Mucosa of gallbladder (tissue), 1 donor: ENCODE results near the gene GALNT9. TPM values are rescaled to one million over a fixed set of nuclear protein-coding genes. Genes with fewer than 3 reads are reported as not detected.

Source experiments
- DNase-seq: peaks from one replicate; pipeline ENCODE4 v3.0.0-alpha.2; 2020; ENCODE audit warnings: low spot score
- total RNA-seq: library from RNA; stranded (reverse); gene quantifications from one replicate; pipeline ENCODE4 v1.2.1, GENCODE V29; 2021
- donor health status: DM: no; HTN: no; CAD: no.

Gene GALNT9
- total RNA-seq, 1 donor from 2014 or later: 0.12 TPM

DNA sequence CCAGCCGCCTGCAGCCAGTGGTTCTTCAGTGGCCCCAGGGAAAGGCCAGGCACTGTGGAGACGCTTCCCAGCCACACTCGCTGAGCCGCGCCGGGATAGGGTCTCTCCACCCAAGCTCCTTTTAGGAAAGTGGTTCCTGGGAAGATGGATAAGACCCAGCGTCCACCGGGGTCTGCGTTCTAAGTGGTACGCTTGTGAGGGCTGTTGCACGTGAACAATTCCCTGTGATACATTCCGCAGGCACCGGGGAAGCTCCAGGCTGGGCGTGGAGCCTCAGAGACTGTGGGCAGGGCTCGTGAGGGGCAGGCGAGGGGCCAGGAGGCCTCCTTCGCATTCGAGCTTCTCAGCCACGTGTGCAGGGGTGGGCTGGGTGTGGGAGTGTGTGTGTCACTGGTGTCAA, 48.4 kb downstream of the GALNT9 start:
- DNase-seq: no peak

DNA sequence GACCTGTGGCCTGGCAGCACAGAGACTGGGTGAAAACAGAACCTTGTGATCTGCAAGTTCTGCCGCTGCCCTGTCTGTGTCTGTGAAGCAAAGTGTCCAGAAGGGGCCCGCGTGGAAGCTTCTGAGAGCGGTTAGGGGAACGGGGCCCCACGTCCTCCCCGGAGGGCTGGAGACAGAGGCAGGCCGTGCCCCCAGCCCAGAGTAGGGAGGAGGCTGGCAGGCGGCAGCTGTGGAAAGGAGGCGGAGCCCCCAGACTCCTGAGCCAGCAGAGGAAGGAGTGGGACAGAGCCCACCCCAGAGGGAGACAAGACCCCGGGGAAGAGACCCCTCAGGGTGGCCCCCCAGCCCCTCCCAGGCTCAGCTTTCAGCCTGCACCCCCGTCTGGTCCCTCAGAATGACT, 49.0 kb downstream of the GALNT9 start:
- DNase-seq: no peak

DNA sequence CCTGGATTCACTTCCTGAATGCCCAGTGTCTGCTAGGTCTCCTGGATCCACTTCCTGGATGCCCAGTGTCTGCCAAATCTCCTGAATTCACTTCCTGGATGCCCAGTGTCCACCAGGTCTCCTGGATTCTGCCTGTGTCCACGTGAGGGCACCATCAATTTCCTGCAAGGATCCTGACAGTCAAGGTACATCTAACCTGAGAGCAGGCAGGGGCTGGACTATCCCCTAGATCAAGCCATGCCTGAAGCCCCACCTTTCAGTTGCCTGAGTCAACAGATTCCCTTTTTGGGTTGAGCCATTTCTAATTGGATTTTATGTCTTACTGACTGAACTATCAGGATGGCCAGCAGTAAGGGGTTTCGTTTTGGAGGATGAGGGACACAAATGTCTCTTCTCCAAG, 49.5 kb downstream of the GALNT9 start:
- DNase-seq: no peak

DNA sequence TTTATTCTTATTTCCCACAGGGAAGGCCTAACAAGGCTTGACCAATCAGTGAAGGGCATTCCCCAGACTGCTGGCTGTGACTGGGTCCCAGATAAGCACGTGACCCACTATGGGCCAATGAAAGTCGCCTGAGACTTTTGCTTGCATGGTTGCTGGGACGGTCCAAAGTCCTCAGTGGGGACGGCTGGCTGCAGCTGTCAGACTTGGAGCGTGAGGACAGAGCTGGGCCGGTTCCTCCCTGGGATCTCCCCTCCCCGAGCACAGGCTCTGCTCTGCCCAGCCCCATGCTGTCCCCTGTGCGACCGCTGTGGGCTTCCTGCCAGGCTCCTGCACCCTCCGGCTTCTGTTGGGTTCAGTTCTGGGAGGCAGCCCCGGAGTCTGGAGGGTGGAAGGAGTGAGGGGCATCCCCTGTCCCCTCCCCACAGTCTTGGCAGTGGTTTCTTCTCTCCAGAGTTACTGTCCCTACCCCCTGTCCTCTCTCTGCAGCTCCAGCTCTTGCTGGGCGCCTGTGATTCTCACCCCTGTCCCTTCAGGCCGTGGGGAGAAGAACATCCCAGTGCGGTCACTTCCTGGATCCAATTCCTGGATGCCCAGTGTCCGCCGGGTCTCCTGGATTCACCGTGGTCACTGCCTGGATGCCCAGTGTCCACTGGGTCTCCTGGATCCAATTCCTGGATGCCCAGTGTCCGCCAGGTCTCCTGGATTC, 50.1 kb downstream of the GALNT9 start:
- DNase-seq: peak; percentile 62

DNA sequence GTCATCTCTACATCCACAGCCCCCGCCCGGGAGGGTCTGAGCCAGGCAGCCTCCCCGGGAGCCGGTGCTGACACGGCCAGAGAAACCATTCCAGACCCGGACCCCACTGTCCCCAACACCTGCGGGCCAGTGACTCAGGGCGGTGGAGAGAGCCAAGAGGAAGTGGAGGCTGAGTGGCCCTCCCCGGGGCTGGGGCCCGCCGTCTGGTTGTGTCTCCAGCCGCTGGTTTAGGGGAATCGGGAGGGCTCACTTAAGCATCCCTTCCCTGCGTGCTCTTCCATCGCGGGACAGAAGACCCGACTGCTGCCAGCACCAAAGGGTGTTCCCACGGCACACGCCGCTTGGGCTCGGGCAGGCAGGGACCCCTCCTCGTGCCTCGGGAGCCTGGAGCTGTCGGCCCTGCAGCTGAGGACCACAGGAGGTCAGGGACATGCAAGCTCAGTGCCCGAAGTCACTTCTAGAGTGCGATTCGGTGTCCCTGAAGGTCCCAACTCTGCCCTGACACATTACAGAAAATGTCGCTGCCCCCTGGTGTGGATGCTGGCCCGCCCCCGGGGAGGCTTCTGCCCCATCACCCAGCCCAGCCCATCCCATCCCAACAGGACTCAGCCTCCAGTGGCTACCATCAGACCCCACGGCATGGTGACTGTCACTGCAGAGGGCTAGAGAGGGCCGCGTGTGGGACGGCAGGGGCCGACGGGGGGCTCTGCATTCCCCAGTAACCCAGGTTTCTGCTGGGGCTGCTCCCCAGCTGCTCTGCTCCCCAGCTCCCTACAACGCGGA, 50.8 kb downstream of the GALNT9 start:
- no peak for DNase-seq

DNA sequence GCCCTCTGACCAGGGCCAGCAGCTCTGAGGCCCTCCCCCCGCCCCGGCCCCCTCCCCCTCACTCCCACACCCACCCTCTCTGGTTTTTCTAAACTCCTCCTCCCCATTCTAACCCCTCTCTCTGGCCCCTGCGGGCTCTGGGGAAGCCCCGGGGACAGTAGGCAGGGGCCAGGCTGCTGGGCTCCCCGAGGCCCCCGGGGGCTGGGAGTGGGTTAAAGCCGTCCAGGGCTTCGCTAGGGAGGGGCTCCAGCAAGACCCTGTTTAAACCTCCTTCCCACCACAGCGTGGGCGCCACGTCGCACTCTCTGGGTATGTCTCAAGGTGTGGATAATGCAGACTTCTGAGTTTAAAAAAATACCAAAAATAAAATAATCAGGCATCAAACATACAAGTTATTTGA, 51.4 kb downstream of the GALNT9 start:
- DNase-seq: no peak

DNA sequence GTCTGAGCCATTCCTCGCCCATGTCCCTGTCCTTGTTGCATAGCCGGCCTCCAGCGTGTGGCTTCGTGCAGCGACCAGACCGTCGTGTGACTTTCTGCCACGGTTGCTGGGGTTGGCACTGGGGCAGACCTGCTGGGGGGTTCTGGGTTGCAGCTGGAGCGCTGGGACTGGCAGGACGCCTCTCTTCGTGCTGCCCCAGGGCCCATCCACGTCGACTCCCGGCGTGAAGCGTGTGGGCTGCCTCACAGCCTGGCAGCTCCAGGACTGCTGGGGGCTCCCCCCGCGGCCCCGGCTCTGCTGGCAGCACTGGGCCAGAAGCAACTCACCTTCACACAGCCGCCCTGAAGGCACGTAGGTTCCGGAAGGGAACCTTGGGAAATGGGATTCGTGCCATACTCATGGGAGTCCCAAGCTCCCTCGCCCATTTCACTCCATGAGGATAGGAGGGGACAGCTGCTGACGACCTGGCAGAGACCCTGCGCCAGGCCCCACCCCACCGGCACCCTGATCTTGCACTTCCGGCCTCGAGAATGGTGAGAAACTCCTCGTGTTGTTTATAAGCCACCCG, 51.9 kb downstream of the GALNT9 start:
- no peak for DNase-seq

DNA sequence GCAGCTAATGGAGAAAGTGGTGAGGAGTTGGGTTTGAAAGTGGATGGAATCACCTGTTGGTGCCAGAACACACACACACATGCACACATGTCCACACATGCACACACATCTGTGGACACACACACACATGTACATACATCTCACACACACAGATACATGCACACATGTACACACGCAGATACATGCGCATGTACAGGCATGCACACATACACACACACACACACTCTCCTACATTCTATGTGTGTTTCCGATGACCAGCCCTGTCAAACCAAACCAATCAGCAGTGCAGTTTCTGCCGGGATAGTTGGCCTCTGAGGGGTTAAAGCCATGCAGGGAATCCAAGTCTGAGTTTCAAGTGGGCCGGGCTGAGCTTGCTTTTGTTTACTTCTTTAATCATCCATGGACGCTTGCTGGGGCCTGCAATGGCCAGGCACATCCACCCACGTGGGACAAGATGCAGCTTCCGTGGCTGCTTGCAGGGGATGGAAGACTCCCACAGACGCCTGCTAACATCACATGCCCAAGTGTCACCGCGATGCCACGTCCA, 52.5 kb downstream of the GALNT9 start:
- no peak for DNase-seq

DNA sequence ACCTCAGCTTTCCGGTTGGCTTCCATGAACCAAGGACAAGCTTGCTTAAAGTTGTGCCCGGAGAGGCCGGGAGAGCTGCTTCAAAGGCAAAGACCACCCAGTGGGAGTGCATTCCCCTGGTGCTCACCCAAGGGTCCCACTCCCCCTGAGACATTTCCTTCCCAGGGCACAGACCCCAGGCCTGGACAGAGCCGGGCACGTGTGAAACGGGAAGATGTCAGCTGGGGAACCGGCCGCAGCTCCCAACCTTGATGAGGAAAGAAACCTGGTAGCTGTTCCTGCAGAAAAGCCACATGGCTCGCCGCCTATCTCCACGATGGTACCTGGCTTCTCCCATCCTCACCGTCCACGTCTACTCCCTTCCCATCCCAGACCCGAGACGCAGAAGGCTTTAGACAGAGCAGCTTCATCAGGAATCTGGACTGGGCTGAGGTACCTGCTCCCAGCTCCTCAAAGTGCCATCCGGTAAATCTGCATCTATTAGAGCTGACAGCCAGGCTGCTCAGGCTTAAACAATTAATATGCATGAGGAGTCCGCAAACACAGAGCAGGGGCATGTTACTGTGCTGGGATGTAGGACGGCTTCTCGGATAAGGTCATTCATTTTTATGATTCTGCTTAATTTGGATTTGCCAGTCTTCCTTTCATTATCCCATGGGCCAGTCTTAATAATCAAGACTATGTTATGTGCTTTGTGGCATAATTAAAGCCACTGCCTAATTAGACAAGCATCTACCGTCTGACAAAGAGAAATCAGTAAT, 53.1 kb downstream of the GALNT9 start:
- no peak for DNase-seq

DNA sequence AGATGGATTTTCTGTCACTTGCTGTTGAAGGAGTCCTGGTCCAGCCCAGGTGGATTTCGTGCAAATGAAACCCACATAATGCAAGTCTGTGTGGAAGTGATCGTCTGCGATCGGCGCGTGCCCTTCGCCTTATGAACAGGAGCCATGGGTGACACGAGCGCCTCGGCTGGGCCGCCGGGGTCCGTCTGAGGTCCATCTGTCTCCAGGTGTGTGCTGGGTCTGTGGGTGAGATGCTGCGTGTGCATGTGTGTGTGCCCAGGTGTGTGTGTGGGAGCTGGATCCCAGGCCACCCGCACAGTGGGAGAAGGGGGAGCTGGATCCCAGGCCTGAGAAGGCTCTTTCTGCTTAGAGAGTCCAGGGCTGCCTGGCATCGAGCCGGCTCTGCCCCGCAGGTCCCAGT, 53.8 kb downstream of the GALNT9 start:
- DNase-seq: no peak

DNA sequence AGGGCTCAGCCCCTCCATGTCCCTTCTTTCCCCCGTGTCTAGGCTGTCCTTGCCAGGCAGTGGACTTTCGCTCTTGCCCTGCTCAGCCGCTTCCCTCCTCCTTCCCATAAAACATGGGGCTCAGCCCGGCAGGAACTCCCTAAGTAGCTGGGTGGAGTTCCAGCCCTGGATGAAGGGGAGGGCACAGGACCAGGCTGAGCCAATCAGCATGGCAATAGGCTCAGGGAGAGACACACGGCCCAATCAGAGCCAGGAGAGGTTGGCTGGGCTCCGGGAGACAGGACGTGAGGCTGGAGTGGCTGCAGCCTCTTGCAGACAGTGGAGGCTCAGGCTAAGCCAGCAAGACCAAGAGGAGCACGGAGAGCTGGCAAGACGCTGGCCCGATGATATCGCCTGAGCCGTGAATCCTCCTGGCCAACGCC, 54.3 kb downstream of the GALNT9 start:
- no peak for DNase-seq

DNA sequence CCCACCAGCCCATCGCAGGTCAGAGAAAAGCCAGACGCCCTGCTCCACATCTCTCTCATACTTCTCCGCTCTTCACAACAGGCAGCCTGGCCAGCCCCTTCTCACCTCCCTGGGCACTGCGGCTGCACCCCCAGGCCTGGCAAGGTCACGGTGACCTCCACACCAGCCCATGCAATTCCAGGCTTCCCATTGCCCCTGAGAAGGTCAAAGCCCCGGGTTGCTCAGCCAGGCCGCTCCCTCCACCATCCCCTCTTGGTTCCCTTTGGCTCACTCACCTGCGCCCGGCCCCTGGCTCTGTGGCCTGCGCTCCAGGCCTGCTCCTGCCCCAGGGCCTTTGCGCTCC, 55.4 kb downstream of the GALNT9 start:
- no peak for DNase-seq

DNA sequence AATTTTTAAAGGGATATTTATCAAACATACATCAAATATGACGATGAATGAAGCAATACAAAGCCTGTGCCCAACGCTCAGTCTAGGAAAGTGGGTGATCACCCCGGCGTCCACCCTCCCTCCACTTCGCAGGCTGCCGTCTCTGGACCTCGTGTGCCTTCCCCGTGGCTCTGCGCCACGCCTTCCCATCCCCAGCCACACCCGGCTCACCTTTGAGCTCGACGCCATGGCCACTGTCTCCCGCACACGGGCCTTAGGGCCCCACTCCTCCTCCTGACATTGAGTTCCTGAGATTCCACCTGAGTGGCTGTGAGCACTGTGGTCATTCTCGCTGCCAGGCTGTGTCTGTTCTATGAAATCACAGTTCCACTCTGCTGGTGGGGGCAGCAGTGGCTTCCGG, 56.7 kb downstream of the GALNT9 start:
- DNase-seq: no peak

DNA sequence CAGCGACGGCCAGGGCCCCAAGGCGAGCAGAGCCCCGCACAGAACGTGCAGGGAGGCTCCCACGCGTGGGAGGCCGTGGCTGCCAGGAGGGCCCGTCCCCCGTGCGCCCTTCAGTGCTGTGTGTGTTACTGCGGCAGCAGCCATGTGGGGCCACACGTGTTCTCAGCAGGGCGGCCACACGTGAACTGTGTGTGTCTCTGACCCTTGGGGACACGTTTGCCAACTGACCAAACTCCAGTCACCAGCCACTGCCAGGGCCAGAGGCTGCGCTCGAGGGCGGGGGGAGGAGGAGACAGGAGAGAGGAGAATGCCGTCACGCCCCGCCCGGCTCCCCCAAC, 57.7 kb downstream of the GALNT9 start:
- no peak for DNase-seq

DNA sequence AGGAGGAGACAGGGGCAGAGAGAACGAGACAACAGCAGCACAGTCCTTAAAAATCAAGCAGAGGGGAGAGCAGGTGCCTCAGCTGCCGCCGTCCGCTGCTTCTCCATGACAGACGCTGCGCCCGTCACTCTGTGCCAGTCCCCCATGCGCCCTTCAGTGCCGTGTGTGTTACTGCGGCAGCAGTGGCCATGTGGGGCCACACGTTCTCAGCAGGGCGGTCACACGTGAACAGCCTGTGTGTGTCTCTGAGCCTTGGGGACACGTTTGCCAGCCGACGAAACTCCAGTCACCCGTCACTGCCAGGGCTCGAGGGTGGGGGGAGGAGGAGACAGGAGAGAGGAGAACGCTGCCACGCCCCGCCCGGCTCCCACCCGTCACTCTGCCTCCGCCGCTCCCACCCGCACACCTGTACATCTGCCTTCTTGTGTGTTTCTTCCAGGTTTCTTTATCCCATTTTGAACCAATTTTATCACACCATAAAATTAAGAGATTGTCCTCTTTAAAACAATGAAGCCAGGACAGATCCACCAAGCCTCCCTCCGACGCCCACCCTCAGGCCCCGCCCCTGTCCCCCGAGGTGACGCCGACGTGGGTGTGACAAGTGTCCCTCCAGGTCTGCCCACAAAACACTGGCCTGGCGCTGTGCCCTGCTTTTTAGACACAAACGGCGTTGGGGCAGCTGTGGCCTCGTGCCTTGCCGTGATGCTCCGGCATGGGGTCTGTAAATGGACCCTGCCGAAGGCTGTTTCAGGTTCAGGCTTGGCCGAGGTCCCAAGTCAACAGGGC, 58.2 kb downstream of the GALNT9 start:
- no peak for DNase-seq

DNA sequence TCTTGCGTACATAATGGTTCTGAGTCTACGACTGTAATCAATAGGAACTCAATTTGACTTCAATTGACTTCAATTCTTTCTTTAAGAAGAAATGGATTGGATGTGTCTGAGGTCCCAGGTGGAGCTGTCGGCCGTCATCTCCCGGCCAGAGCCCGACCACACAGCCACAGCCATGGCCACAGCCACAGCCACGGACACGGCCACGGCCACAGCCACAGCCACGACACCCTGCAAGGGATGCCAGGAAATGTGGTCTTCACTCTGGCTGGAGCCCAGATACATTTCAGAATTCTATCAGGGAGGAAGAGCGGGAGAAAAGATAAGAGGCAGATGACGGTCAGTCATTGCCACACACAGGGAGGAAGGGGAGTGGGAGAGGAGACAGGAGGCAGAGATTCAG, 58.9 kb downstream of the GALNT9 start:
- DNase-seq: no peak

DNA sequence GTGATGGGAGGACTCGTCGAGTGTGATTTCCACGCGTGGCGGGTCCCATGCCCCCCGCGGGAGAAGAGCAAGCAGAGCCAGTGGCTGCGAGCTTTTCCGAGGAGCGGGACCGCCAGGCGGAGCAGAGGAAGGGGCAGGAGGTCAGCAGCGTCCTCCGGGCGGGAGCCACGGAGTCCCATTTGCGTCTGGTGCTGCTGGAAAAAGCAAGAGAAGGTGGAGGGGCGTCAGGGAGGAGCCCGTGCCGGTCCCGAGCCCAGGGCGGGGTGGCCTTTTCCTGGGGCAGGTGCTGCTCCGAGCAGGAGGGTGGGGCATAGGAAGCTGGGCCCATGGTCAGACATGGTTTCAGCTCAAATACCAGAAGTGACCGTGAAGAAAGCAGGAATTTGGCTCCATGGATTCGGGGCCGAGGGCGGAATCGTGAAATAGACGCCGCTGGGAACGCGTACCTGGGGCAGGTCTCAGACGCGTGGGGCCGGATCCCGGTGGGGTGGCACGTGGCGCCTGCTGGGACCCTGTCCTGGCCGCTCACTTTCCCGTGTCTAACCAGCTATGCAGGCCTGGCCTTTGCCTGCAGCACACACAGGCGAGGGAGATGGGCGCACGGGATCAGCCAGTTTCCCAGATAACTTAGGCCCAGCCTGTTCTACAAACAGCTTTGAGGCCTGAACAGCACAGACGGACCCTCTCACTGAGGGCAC, 60.0 kb downstream of the GALNT9 start:
- DNase-seq: no peak

DNA sequence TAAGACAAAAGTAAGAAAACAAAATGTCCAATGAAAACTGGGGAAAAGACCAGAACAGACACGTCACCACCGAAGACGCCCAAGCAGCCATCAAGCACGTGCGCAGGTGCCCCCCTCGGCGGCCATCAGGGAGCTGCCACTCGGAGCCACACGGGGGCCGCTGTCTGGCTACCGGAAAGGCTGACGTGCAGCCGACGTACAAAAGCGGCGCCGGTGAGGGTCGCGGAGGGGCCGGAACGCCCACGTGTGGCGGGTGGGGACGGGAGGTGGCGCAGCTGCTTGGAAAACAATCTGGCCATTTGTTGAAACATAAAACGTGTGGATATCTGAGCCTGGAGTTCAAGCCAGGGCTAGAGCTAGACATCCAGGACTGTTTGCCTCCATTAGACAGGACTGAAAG, 60.7 kb downstream of the GALNT9 start:
- no peak for DNase-seq

DNA sequence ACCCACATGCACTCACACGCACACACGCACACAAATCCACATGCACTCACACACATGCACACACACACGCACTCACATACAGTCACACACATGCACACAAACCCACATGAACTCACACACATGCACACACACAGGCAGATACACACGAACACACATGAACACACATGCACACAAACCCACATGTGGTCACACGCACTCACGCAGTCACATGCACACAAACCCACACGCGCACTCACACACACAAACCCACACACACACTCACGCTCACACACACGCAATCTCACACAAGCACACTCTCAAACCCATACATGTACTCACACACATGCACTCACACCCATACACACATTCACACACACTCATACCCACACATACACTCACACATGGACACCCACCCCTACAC, 61.5 kb downstream of the GALNT9 start:
- no peak for DNase-seq

DNA sequence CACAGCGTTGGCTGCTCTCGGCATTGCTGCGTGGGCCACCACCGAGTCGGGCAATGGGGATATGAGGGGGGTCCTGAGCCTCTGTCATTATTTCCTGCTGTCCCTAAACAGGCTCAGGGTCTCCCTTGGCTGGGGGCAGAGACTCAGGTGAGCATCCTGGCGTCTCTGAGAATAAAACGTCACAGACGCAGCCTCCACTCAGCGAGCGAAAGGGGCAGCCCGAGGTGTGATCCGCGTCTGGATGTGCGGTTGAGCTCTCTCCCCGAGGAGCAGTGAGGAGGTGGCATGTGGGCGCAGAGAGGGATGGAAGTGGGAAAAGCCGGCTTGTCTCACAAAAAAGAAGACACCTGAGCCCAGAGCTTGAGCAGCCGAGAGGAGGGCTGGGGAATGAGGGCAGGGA, 62.6 kb downstream of the GALNT9 start:
- DNase-seq: no peak

DNA sequence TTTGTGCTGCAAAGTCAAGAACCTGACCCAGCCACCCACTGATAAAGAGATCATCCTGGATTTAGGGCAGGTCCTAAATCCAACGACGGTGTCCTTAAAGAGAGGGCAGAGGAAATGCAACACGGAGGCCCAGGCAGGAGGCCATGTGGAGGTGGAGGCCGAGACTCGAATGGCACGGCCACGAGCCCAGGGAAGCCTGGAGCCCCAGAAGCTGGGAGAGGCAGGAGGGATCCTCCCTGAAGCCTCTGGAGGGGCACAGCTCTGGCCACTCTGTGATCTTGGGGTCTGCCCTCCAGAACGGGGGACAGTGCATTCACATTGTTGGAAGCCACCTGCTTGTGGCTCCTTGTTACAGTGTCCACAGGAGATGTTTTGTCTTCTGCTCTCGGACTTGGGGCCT, 63.0 kb downstream of the GALNT9 start:
- DNase-seq: no peak
